Stimulated activated CD8-positive, alpha-beta memory T cell treated with anti-CD3 and anti-CD28 coated beads, Interleukin-15, amount 100 ng/mL, for 48 hours (primary cell): ENCODE measurements around the gene LSAMP.
"Not testable (repeated sequence)": the region's sequence is repeated elsewhere in the genome, so short reads cannot be mapped to it uniquely, and the experiment has no call there.

ENCODE experiments used
- DNase-seq, 2 donors: peaks; one replicate each; pipeline ENCODE4 v3.0.0-alpha.2; 2020; ENCODE audit warnings: low read depth in 2 of 2

Gene LSAMP

DNA sequence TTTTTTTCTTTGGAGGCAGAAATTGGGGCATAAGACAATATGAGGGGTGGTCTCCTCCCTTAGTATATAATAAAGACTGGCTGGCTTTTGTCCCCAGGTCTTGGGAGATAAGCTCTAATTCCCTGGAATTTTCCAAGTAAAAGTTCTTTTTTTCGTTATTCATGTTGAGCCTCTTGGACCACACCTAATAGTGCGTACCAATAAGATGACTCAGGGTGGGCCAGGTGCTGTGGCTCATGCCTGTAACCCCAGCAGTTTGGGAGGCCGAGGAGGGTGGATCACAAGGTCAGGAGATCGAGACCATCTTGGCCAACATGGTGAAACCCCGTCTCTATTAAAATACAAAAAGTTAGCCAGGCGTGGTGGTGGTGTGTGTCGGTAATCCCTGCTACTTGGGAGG, 645.2 kb downstream of the LSAMP start:
- not testable (repeated sequence) for DNase-seq

GRCh38 chr3:115792206-115792955, 652.9 kb downstream of the LSAMP start:
- DNase-seq: no peak

GRCh38 chr3:115791271-115792153, 653.8 kb downstream of the LSAMP start:
- DNase-seq: not testable (repeated sequence)

GRCh38 chr3:115790759-115791158, 654.5 kb downstream of the LSAMP start:
- DNase-seq: peak; percentile 34 to 48

- no peak for DNase-seq
Measured at GRCh38 chr3:115789481-115789880, 655.8 kb downstream of the LSAMP start.

GRCh38 chr3:115788921-115789470, 656.3 kb downstream of the LSAMP start:
- DNase-seq: no peak

GRCh38 chr3:115787818-115788217, 657.5 kb downstream of the LSAMP start:
- no peak for DNase-seq

- DNase-seq: no peak
Measured at GRCh38 chr3:115785782-115786181, 659.5 kb downstream of the LSAMP start.

GRCh38 chr3:115784739-115785536, 660.3 kb downstream of the LSAMP start:
- no peak for DNase-seq

DNA sequence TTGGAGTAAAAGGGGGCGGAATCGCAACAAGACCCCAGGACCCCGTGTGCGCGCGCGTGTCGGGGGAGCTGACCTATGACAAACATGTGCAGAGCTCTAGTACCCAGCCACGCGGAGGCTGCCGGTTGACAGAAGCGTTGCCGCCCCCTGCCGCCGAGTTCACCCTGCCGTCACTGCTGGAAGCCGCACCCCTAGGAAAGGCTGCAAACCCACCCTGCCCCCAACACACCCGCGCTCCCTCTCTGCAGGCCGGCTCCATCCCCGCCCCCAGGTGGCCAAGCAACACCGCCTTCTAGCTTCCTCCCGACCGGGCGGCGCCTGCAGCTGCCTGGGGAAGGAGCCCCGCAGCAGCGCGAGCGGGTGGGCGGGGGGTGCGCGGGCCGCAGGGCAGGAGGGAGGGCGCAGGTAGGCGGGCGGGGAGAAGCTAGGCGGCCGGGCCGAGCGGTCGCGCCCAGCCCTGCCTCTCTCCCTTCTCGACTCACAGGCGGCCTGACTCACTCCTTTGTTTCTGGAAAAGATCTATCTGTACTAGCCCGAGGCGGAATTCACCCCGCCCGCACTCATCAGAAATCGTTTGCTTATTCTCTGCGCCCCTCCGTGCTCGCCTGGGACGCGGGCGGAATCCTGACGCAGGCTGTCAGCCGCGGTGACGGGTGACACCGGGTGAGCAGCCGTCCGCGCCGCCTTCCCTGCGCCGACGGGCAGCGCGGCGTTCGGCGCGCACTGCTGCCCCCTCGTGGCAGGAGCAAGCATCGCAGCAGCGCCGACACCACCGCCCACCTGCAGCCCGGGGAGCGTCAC, 661.1 kb downstream of the LSAMP start:
- peak; percentile 85 to 86 for DNase-seq

DNA sequence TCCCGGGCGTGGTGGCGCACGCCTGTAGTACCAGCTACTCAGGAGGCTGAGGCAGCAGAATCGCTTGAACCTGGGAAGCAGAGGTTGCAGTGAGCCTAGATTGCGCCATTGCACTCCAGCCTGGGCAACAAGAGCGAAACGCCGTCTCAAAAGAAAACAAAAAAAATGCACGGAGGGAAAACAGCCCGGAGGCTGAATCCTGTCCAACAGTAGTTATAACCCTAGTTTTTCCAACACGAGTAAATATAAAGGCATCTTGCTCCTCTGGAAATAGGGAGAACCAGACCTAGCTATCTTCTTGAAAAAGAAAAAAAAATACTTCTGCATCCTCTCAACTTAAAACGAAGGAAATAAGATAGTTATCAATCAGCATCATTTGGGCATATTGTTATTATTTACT, 661.9 kb downstream of the LSAMP start:
- DNase-seq: not testable (repeated sequence)

DNA sequence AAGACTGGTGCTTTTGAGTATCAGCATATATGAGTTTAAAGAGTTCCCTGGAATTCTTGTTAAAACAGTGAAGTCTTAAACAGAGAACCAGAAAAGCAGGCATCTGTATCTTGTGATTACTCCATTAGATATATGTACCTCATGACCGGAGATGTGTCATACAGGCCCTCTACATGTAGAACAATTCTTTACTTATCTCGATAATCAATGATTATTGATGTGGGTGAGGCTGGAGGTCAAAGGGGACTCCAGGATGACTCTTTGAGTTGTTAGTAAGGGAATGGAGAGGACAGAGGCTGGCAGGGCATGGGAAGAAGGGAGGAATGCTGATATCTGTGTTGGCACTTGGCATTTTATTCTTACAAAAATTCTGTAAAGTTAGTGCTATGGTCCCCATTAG, 666.3 kb downstream of the LSAMP start:
- no peak for DNase-seq

DNA sequence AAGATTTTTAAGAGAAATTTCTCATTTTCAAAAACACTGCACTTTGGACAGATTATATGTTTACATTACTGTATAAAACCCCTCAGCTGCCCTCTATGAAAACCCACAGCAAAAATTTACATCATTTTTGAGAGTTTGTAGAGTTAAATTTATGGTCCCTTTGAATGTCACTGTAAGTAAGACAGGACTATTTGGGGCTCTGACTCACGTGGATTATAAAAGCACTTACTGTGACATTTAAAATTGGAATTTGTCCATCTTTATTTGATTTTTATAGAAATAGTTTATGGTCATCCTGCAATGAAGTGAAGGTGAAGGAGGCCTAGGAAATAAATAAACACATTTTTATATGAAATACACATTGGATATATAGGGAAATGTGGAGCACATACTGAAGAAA, 672.3 kb downstream of the LSAMP start:
- no peak for DNase-seq

GRCh38 chr3:115768661-115769060, 676.6 kb downstream of the LSAMP start:
- no peak for DNase-seq

- no peak for DNase-seq
Measured at GRCh38 chr3:115766587-115767482, 678.5 kb downstream of the LSAMP start.

DNA sequence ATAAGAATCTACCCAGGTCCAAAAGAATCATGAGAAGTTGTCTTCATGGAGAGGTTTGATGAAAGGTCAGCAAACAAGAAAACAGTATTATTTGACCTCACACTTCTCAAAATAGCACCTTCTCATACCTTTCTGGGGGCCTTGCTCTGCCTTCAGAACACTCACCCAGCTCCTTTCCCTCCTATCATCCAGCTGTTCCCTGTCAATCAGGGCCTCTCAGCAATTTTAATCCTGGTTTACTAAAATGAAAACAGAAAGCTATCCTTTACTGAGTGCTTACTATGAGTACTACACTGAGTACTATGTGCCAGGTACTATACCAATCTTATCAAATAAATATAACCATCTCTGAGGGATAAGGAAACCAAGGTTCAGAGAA, 683.4 kb downstream of the LSAMP start:
- no peak for DNase-seq

DNA sequence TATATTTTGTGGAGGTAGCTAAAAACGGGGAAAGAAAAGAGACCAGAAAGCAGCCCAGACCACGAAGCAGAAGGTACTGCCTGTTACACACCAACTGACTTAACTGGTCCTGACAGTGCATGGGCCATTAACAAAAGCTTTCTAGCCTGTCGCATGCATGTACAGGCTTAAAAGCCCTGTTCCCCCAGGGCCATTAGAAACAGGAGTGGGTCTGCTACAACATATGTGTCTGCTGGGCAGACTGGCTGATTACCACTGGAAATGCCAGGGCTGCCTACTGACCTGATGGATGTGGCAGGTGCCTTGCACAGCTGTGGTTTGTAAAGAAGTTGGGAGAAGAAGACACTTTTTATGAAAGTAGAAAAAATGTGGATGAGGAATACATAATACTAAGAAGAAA, 684.6 kb downstream of the LSAMP start:
- no peak for DNase-seq

GRCh38 chr3:115758076-115758763, 687.1 kb downstream of the LSAMP start:
- DNase-seq: no peak

DNA sequence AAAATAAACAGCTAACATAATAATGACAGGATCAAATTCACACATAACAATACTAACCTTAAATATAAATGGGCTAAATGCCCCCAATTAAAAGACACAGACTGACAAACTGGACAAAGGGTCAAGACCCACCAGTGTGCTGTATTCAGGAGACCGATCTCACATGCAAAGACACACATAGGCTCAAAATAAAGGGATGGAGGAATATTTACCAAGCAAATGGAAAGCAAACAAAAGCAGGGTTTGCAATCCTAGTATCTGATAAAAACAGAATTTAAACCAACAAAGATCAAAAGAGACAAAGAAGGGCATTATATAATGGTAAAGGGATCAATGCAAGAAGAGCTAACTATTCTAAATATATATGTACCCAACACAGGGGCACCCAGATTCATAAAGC, 692.3 kb downstream of the LSAMP start:
- not testable (repeated sequence) for DNase-seq
